RWPE1 (cell line): ENCODE data around the gene ADAMTS6.
A peak's percentile ranks its signal among the peaks of the same experiment; 100 is the strongest.
"Not testable (repeated sequence)": the region's sequence is repeated elsewhere in the genome, so short reads cannot be mapped to it uniquely, and the experiment has no call there.

Experiments used
- CTCF ChIA-PET: fragments of 350-600 bp; sonication (Branson Sonifier 250); formaldehyde crosslinking; extraction: SDS; loops from one replicate; lab custom pipeline; 2021; lab: Yijun Ruan, JAX
- POLR2A ChIA-PET: fragments of 400-600 bp; formaldehyde crosslinking; extraction: SDS; loops from one replicate; lab custom pipeline; 2020; ENCODE audit warnings: antibody characterized with exemption; ENCODE audit not compliant: low non-redundant PET; lab: Yijun Ruan, JAX
- DNase-seq: peaks from one replicate; pipeline ENCODE4 v3.0.0; 2012; ENCODE audit warnings: low spot score
- H3K27ac ChIP-seq: fragments of 450-650 bp; 2 replicates; pipeline ENCODE4 v1.5.1; 2017
- CTCF ChIP-seq: fragments of 450-650 bp; conservative IDR thresholded peaks from 2 replicates; pipeline ENCODE4 v1.5.1; 2017; ENCODE audit warnings: low read depth, mild to moderate bottlenecking

Gene ADAMTS6

GRCh38 chr5:65395526-65396155 lies 86.1 kb downstream of the ADAMTS6 start:
- H3K27ac ChIP-seq, result no peak overlapping the region
- CTCF ChIA-PET, result interaction anchor here (0.6 kb wide), 1 partner anchor 688 kb away, joined by 3 read pairs; no protein-coding TSS in a partner anchor
- TF ChIP-seq CTCF, result no peak
- peak; percentile 9 for DNase-seq
- POLR2A ChIA-PET, result no interaction called here

GRCh38 chr5:65394087-65394486 lies 87.6 kb downstream of the ADAMTS6 start:
- no peak for TF ChIP-seq CTCF
- H3K27ac ChIP-seq, result no peak overlapping the region
- no peak for DNase-seq
- POLR2A ChIA-PET, result no interaction called here
- CTCF ChIA-PET, result no interaction called here

- no peak overlapping the region for H3K27ac ChIP-seq
- POLR2A ChIA-PET, result no interaction called here
- CTCF ChIA-PET, result interaction anchor here (0.5 to 0.6 kb wide), 2 partner anchors 15 to 1087 kb away, joined by 3 to 6 read pairs; no protein-coding TSS in a partner anchor
Observed at GRCh38 chr5:65391591-65391990, 90.1 kb downstream of the ADAMTS6 start.

GRCh38 chr5:65390208-65390607 lies 91.5 kb downstream of the ADAMTS6 start:
- ChIA-PET CTCF (interaction anchor here (0.6 kb wide), 1 partner anchor 355 kb away, joined by 3 read pairs; no protein-coding TSS in a partner anchor), POLR2A (no interaction called here)
- H3K27ac ChIP-seq, result no peak overlapping the region
- no peak for TF ChIP-seq CTCF
- DNase-seq, result no peak

More at GRCh38 chr5:65391591-65391990, 90.1 kb downstream of the ADAMTS6 start:
- no peak for TF ChIP-seq CTCF
- DNase-seq, result no peak

GRCh38 chr5:65383859-65384258 lies 97.9 kb downstream of the ADAMTS6 start:
- ChIA-PET CTCF (interaction anchor here (0.5 kb wide), 1 partner anchor 58 kb away, joined by 3 read pairs; no protein-coding TSS in a partner anchor), POLR2A (no interaction called here)
- no peak for DNase-seq
- TF ChIP-seq CTCF, result no peak
- H3K27ac ChIP-seq, result no peak overlapping the region

- ChIA-PET POLR2A (no interaction called here), CTCF (interaction anchor here (0.6 kb wide), 1 partner anchor 115 kb away, joined by 3 read pairs; no protein-coding TSS in a partner anchor)
- TF ChIP-seq CTCF, result no peak
- H3K27ac ChIP-seq, result no peak overlapping the region
- no peak for DNase-seq
Observed at GRCh38 chr5:65382582-65382981, 99.1 kb downstream of the ADAMTS6 start.

GRCh38 chr5:65370505-65370904 lies 111.2 kb downstream of the ADAMTS6 start:
- DNase-seq, POLR2A ChIA-PET, H3K27ac ChIP-seq, CTCF ChIA-PET: not testable (repeated sequence)
